H1 (cell line): ENCODE measurements around the gene PTPRD. TPM values are rescaled to one million over a fixed set of nuclear protein-coding genes. Genes with fewer than 3 reads are reported as not detected.

Experiments
- CTCF ChIA-PET: fragments of 300-600 bp; sonication (Branson Sonifier 250); formaldehyde crosslinking; loops from one replicate; lab custom pipeline; 2021; ENCODE audit not compliant: partially characterized antibody; lab: Charles Lee
- POLR2A ChIA-PET: fragments of 300-600 bp; sonication (Branson Sonifier 250); formaldehyde crosslinking; loops from one replicate; lab custom pipeline; 2021; ENCODE audit warnings: inconsistent platforms; ENCODE audit not compliant: partially characterized antibody; lab: Charles Lee
- DNase-seq, 2 experiments: peaks; one replicate each; pipeline versions ENCODE4 v3.0.0 to v3.0.0-alpha.2; 2010 to 2022; ENCODE audit warnings: low spot score in 2 of 2, low read depth in 1 of 2, mixed read lengths in 1 of 2
- FAIRE-seq: peaks from 2 replicates; lab custom pipeline; 2011; peaks lifted over from hg19 to GRCh38; lab: Jason Lieb, UNC
- H2AFZ ChIP-seq: 2 replicates; pipeline ENCODE4 v1.8.1; 2012; ENCODE audit warnings: low read length, inconsistent platforms
- H2AK5ac ChIP-seq: 2 replicates; pipeline ENCODE4 v1.6.1; 2013; ENCODE audit warnings: low read depth, low read length
- H2BK120ac ChIP-seq: replicated peaks from 2 replicates; pipeline ENCODE3; 2013; ENCODE audit warnings: low read depth, low read length, inconsistent platforms
- H2BK12ac ChIP-seq: 2 replicates; pipeline ENCODE4 v1.6.1; 2013; ENCODE audit warnings: low read depth, low read length
- H2BK15ac ChIP-seq: 2 replicates; pipeline ENCODE4 v1.6.1; 2013; ENCODE audit warnings: low read length
- H2BK20ac ChIP-seq: 2 replicates; pipeline ENCODE4 v1.6.1; 2013; ENCODE audit warnings: low read length
- H2BK5ac ChIP-seq: 2 replicates; pipeline ENCODE4 v1.6.1; 2013; ENCODE audit warnings: low read depth, low read length
- H3K14ac ChIP-seq: 2 replicates; pipeline ENCODE4 v1.6.1; 2013; ENCODE audit warnings: inconsistent platforms; ENCODE audit not compliant: insufficient read length
- H3K18ac ChIP-seq: 2 replicates; pipeline ENCODE4 v1.6.1; 2013; ENCODE audit warnings: low read length; ENCODE audit errors: extremely low read depth
- H3K23ac ChIP-seq: 2 replicates; pipeline ENCODE4 v1.6.1; 2013; ENCODE audit warnings: inconsistent platforms; ENCODE audit not compliant: insufficient read length
- H3K23me2 ChIP-seq: 2 replicates; pipeline ENCODE4 v1.6.1; 2013; ENCODE audit warnings: low read depth, low read length
- H3K27ac ChIP-seq: 2 replicates; pipeline ENCODE4 v1.6.1; 2011; ENCODE audit warnings: low read depth, low read length, inconsistent platforms
- H3K27me3 ChIP-seq, 4 experiments: replicated peaks in 1 of 4; 1 replicate in 1 of 4; 2 replicates in 3 of 4; pipeline versions ENCODE4 v1.6.1 to v1.8.1; 2011 to 2013; ENCODE audit warnings: low read length in 3 of 4, mild to moderate bottlenecking in 3 of 4, inconsistent platforms in 2 of 4, mixed read lengths in 2 of 4, moderate library complexity in 1 of 4; ENCODE audit not compliant: control insufficient read depth in 3 of 4, insufficient read depth in 3 of 4; ENCODE audit errors: extremely low read depth in 1 of 4
- H3K36me3 ChIP-seq, 4 experiments: 2 replicates each; pipeline versions ENCODE4 v1.6.1 to v1.8.1; 2011 to 2013; ENCODE audit warnings: mild to moderate bottlenecking in 4 of 4, low read length in 3 of 4, moderate library complexity in 2 of 4, control low read depth in 1 of 4, inconsistent platforms in 1 of 4; ENCODE audit not compliant: insufficient read depth in 4 of 4, control insufficient read depth in 2 of 4
- H3K4ac ChIP-seq: replicated peaks from 2 replicates; pipeline ENCODE3; 2013; ENCODE audit warnings: low read length, low read depth, mixed read lengths, inconsistent platforms; ENCODE audit not compliant: insufficient read length
- H3K4me1 ChIP-seq, 4 experiments: replicated peaks in 1 of 4; 1 replicate in 1 of 4; 2 replicates in 3 of 4; pipeline versions ENCODE4 v1.6.1 to v1.8.1; 2011 to 2013; ENCODE audit warnings: low read length in 3 of 4, inconsistent platforms in 2 of 4, mixed read lengths in 1 of 4; ENCODE audit not compliant: insufficient read depth in 4 of 4, control insufficient read depth in 3 of 4
- H3K4me2 ChIP-seq, 2 experiments: 2 replicates each; pipeline versions ENCODE4 v1.6.1 to v1.8.1; 2011 to 2013; ENCODE audit warnings: low read depth in 2 of 2, low read length in 2 of 2, control low read depth in 1 of 2, inconsistent platforms in 1 of 2, mild to moderate bottlenecking in 1 of 2; ENCODE audit not compliant: insufficient read depth in 1 of 2
- H3K4me3 ChIP-seq, 4 experiments: fragments of 200-600, 300-600 bp in 1 of 4; sonication (generic), shearing (Covaris generic), sonication (Bioruptor Twin) in 1 of 4; 2 replicates each; pipeline versions ENCODE4 v1.5.1 to v1.8.1; 2011 to 2016; ENCODE audit warnings: low read length in 4 of 4, low read depth in 3 of 4, control low read depth in 2 of 4, inconsistent platforms in 2 of 4, mild to moderate bottlenecking in 2 of 4, mixed read lengths in 1 of 4, moderate library complexity in 1 of 4; ENCODE audit not compliant: insufficient read depth in 2 of 4; ENCODE audit errors: extremely low read depth in 1 of 4
- H3K56ac ChIP-seq: replicated peaks from 2 replicates; pipeline ENCODE3; 2013; ENCODE audit warnings: low read depth, mild to moderate bottlenecking, mixed read lengths, low read length, inconsistent platforms; ENCODE audit not compliant: insufficient read length
- H3K79me1 ChIP-seq: 2 replicates; pipeline ENCODE4 v1.6.1; 2013; ENCODE audit warnings: low read depth, low read length, control low read depth
- H3K79me2 ChIP-seq, 2 experiments: 2 replicates each; pipeline versions ENCODE4 v1.6.1 to v1.8.1; 2012 to 2013; ENCODE audit warnings: low read length in 2 of 2, mild to moderate bottlenecking in 2 of 2, inconsistent platforms in 1 of 2; ENCODE audit not compliant: insufficient read depth in 2 of 2, control insufficient read depth in 1 of 2
- H3K9ac ChIP-seq, 4 experiments: replicated peaks in 1 of 4; 1 replicate in 1 of 4; 2 replicates in 3 of 4; pipeline versions ENCODE4 v1.6.1 to v1.8.1; 2011 to 2013; ENCODE audit warnings: low read depth in 3 of 4, low read length in 3 of 4, control low read depth in 2 of 4, mild to moderate bottlenecking in 2 of 4, moderate library complexity in 2 of 4, inconsistent platforms in 1 of 4; ENCODE audit errors: extremely low read depth in 1 of 4
- H3K9me3 ChIP-seq, 2 experiments: 2 replicates each; pipeline versions ENCODE4 v1.6.1 to v1.8.1; 2012 to 2013; ENCODE audit warnings: mild to moderate bottlenecking in 2 of 2, moderate library complexity in 2 of 2, control low read depth in 1 of 2, inconsistent platforms in 1 of 2, low read depth in 1 of 2, low read length in 1 of 2, mixed read lengths in 1 of 2; ENCODE audit not compliant: insufficient read depth in 2 of 2
- H4K20me1 ChIP-seq, 2 experiments: replicated peaks in 1 of 2; 2 replicates each; pipeline versions ENCODE3 to v1.8.1; 2011 to 2013; ENCODE audit warnings: inconsistent platforms in 2 of 2, low read length in 2 of 2, mild to moderate bottlenecking in 1 of 2; ENCODE audit not compliant: insufficient read depth in 2 of 2, control insufficient read depth in 1 of 2
- H4K5ac ChIP-seq: 2 replicates; pipeline ENCODE4 v1.6.1; 2013; ENCODE audit warnings: low read length, low read depth, mixed read lengths, inconsistent platforms; ENCODE audit not compliant: insufficient read length
- H4K8ac ChIP-seq: 2 replicates; pipeline ENCODE4 v1.8.0; 2013; ENCODE audit warnings: mild to moderate bottlenecking, moderate library complexity, low read length, inconsistent platforms; ENCODE audit not compliant: insufficient read depth; ENCODE audit errors: extremely low read depth
- H4K91ac ChIP-seq: replicated peaks from 2 replicates; pipeline ENCODE3; 2013; ENCODE audit warnings: low read length, mixed read lengths, inconsistent platforms; ENCODE audit not compliant: insufficient read length
- CHD1 ChIP-seq: IDR thresholded peaks from 2 replicates; pipeline ENCODE4 v1.6.1; 2012; ENCODE audit warnings: low read depth, low read length, improper control_type of control experiment
- CREB1 ChIP-seq: IDR thresholded peaks from 2 replicates; pipeline ENCODE4 v1.6.1; 2012; ENCODE audit warnings: inconsistent platforms
- EGR1 ChIP-seq: IDR thresholded peaks from 2 replicates; pipeline ENCODE4 v1.6.1; 2011; ENCODE audit warnings: low read depth, low read length, borderline replicate concordance
- FOSL1 ChIP-seq: IDR thresholded peaks from 2 replicates; pipeline ENCODE4 v1.6.1; 2011; ENCODE audit warnings: mild to moderate bottlenecking, low read depth, low read length, moderate library complexity; ENCODE audit not compliant: insufficient read depth
- JUND ChIP-seq: IDR thresholded peaks from 2 replicates; pipeline ENCODE4 v1.6.1; 2011; ENCODE audit warnings: mild to moderate bottlenecking, improper control_type of control experiment, low read length
- PHF8 ChIP-seq: fragments of 200-600 bp; sonication (generic); conservative IDR thresholded peaks from 2 replicates; pipeline ENCODE4 v1.7.1; 2012; ENCODE audit warnings: low read depth, mild to moderate bottlenecking, inconsistent platforms, low read length, moderate library complexity
- POU5F1 ChIP-seq: IDR thresholded peaks from 2 replicates; pipeline ENCODE4 v1.6.1; 2011; ENCODE audit warnings: low read depth, mild to moderate bottlenecking, low read length, moderate library complexity
- RAD21 ChIP-seq, 2 experiments: IDR thresholded peaks in 1 of 2; conservative IDR thresholded peaks in 1 of 2; 2 replicates each; pipeline ENCODE4 v1.6.1; 2011; ENCODE audit warnings: low read depth in 2 of 2, low read length in 2 of 2, improper control_type of control experiment in 1 of 2, inconsistent platforms in 1 of 2, mild to moderate bottlenecking in 1 of 2, moderate library complexity in 1 of 2
- SIRT6 ChIP-seq: IDR thresholded peaks from one replicate; pipeline ENCODE4 v1.7.1; 2012; ENCODE audit warnings: low read length, inconsistent platforms
- SP1 ChIP-seq: IDR thresholded peaks from 2 replicates; pipeline ENCODE4 v1.6.1; 2011; ENCODE audit warnings: low read depth, low read length
- SRF ChIP-seq: IDR thresholded peaks from 2 replicates; pipeline ENCODE4 v1.6.1; 2011; ENCODE audit warnings: mild to moderate bottlenecking, low read depth, low read length, moderate library complexity
- TBP ChIP-seq: IDR thresholded peaks from 2 replicates; pipeline ENCODE4 v1.6.1; 2011; ENCODE audit warnings: low read depth, low read length, improper control_type of control experiment
- WGBS, 2 experiments: shearing (Covaris generic) in 1 of 2; methylation state at CpG; one replicate each; pipeline versions ENCODE4 v1.1.6 to v1.1.7; 2013 to 2015; ENCODE audit warnings: low lambda C conversion rate in 2 of 2, mixed read lengths in 2 of 2, inconsistent platforms in 1 of 2, low coverage in 1 of 2, missing lambda C conversion rate in 1 of 2; ENCODE audit not compliant: insufficient replicate concordance in 2 of 2, insufficient coverage in 1 of 2, insufficient read length in 1 of 2; ENCODE audit errors: extremely low coverage in 1 of 2, missing lambda C conversion rate in 1 of 2; 5-methylcytosine and 5-hydroxymethylcytosine counted together
- polyA plus RNA-seq, 7 experiments: library from polyadenylated mRNA; depleted of rRNA in 3 of 7; stranded (reverse) in 5 of 7; unstranded in 2 of 7; fragments of >200 nt in 5 of 7; fragments of 200-250 nt in 2 of 7; gene quantifications; 1 replicate in 5 of 7; 2 replicates in 1 of 7; 4 replicates in 1 of 7; pipeline versions ENCODE4 v1.2.1 to v1.2.3, GENCODE V29; 2011 to 2013; ENCODE audit warnings: missing spikeins in 2 of 7, mixed read lengths in 2 of 7
- total RNA-seq: library from RNA; stranded (reverse); fragmentation: NEBNext Ultra II Directional; extraction: Animal tissue kit (Norgen Biotek cat#: 25700); gene quantifications from 2 replicates; pipeline ENCODE4 v1.2.1, GENCODE V29; 2021
- TF ChIP-seq, protein P1 (sequence below): IDR thresholded peaks from 2 replicates; pipeline ENCODE4 v1.6.1; 2011; ENCODE audit warnings: low read length, improper control_type of control experiment
- TF ChIP-seq, protein P2 (sequence below): IDR thresholded peaks from 2 replicates; pipeline ENCODE4 v1.6.1; 2012; ENCODE audit warnings: inconsistent platforms

PTPRD gene
- total and polyA plus RNA-seq, 2 of the 8 experiments (the other 6 are each of a cell fraction or from before 2014, with no cell fraction given), result 17.2 to 77.0 TPM

DNA sequence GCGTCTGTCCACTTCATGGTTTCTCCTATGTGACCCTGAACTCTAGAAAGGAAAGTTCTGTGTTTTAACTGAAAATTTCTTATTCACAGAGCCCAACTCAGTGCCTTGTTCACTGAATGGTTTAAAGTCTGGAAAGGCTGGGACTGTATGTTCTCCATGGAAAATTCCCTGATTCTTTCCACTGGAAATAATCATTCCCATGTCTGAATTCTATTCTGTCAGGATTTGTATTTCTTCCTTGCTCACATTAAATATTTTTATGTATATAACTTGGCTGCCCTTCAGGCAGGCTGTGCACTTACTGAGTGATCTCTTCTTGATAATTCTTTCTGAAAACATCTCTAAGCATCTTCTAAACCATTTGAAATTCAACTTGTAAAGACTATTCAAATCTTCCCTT, 1686.3 kb downstream of the PTPRD start:
- H3K23ac ChIP-seq, result no peak overlapping the region
- no peaks in the 10 kb centered on the region for H3K23me2 ChIP-seq
- no peak overlapping the region for H2BK120ac ChIP-seq
- no peak overlapping the region for H3K4ac ChIP-seq
- no peak overlapping the region for H2AK5ac ChIP-seq
- no peak overlapping the region for H2BK12ac ChIP-seq
- H3K4me2 ChIP-seq, result no peak overlapping the region
- CTCF ChIA-PET, result interaction anchor here (1.7 kb wide), 1 partner anchor 76 kb away, joined by 5 read pairs; no protein-coding TSS in a partner anchor
- H2BK20ac ChIP-seq, result no peak overlapping the region
- H3K56ac ChIP-seq, result no peak overlapping the region
- no peaks in the 10 kb centered on the region for H3K36me3 ChIP-seq
- no peaks in the 10 kb centered on the region for H3K79me1 ChIP-seq
- 100% methylated on average over 1 of the region's 1 CpG; no CpG with 5 or more reads in 1 of the 2 experiments for WGBS, 2 experiments
- no peak overlapping the region for H4K8ac ChIP-seq
- DNase-seq (no peak), FAIRE-seq (no peak)
- H4K5ac ChIP-seq, result no peak overlapping the region
- no peak overlapping the region for H3K14ac ChIP-seq
- POLR2A ChIA-PET, result no interaction called here
- H2AFZ ChIP-seq, result no peak overlapping the region
- H2BK15ac ChIP-seq, result no peak overlapping the region
- no peaks in the 10 kb centered on the region for H3K79me2 ChIP-seq
- no peak overlapping the region for H3K18ac ChIP-seq
- no peak overlapping the region for H3K4me3 ChIP-seq
- H3K27me3 ChIP-seq, result no peaks in the 10 kb centered on the region
- no peaks in the 10 kb centered on the region for H3K9me3 ChIP-seq
- no peak overlapping the region for H3K27ac ChIP-seq
- H3K4me1 ChIP-seq, result no peaks in the 10 kb centered on the region
- H4K91ac ChIP-seq, result no peak overlapping the region
- no peak overlapping the region for H3K9ac ChIP-seq
- H2BK5ac ChIP-seq, result no peak overlapping the region
- H4K20me1 ChIP-seq, result no peaks in the 10 kb centered on the region
- TF ChIP-seq RAD21 (IDR thresholded peaks at IDR 0.05 in 1 of 2, conservative IDR thresholded peaks at IDR 0.05 in 1 of 2; ENCODE audit: low read depth in 2 of 2, low read length in 2 of 2) (no peak), PHF8 (no peak), JUND (no peak), TBP (no peak), CHD1 (no peak), SP1 (no peak), EGR1 (no peak), FOSL1 (no peak), SIRT6 (no peak), SRF (no peak), CREB1 (no peak), POU5F1 (no peak)
- TF ChIP-seq, protein P1, sequence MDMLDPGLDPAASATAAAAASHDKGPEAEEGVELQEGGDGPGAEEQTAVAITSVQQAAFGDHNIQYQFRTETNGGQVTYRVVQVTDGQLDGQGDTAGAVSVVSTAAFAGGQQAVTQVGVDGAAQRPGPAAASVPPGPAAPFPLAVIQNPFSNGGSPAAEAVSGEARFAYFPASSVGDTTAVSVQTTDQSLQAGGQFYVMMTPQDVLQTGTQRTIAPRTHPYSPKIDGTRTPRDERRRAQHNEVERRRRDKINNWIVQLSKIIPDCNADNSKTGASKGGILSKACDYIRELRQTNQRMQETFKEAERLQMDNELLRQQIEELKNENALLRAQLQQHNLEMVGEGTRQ, result no peak
- TF ChIP-seq, protein P2, sequence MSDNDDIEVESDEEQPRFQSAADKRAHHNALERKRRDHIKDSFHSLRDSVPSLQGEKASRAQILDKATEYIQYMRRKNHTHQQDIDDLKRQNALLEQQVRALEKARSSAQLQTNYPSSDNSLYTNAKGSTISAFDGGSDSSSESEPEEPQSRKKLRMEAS, result no peak
